WTC11 (cell line): ENCODE results near the gene PPIP5K2. TPM values are rescaled to one million over a fixed set of nuclear protein-coding genes. Genes with fewer than 3 reads are reported as not detected.

Experiments used
- CDX4 ChIP-seq: fragments of 250-450 bp; sonication (Bioruptor Pico); IDR thresholded peaks from 2 replicates; pipeline ENCODE4 v1.9.0; 2021; ENCODE audit warnings: moderate library complexity, mild to moderate bottlenecking, inconsistent platforms, borderline replicate concordance
- CREB1 ChIP-seq: sonication (generic); formaldehyde crosslinking; IDR thresholded peaks from 2 replicates; pipeline ENCODE4 v1.8.0; 2023; ENCODE audit warnings: mild to moderate bottlenecking, missing genetic modification reagents
- E2F5 ChIP-seq: sonication (generic); formaldehyde crosslinking; IDR thresholded peaks from 2 replicates; pipeline ENCODE4 v1.8.1; 2022; ENCODE audit warnings: mild to moderate bottlenecking, moderate library complexity, missing genetic modification reagents
- ELF4 ChIP-seq: sonication (generic); formaldehyde crosslinking; IDR thresholded peaks from 2 replicates; pipeline ENCODE4 v1.8.1; 2022; ENCODE audit warnings: low read depth, mild to moderate bottlenecking, moderate library complexity, missing genetic modification reagents
- ESRRA ChIP-seq: sonication (generic); formaldehyde crosslinking; IDR thresholded peaks from 2 replicates; pipeline ENCODE4 v1.8.1; 2022; ENCODE audit warnings: mild to moderate bottlenecking, missing genetic modification reagents, borderline replicate concordance
- ETV6 ChIP-seq: sonication (generic); formaldehyde crosslinking; IDR thresholded peaks from 2 replicates; pipeline ENCODE4 v1.8.1; 2022; ENCODE audit warnings: mild to moderate bottlenecking, missing genetic modification reagents
- FOXK1 ChIP-seq: sonication (generic); formaldehyde crosslinking; IDR thresholded peaks from 2 replicates; pipeline ENCODE4 v1.8.0; 2022; ENCODE audit warnings: mild to moderate bottlenecking, moderate library complexity, missing genetic modification reagents
- GRHL2 ChIP-seq: fragments of 250-450 bp; sonication (Bioruptor Pico); IDR thresholded peaks from 2 replicates; pipeline ENCODE4 v1.8.0; 2022; ENCODE audit warnings: mild to moderate bottlenecking, moderate library complexity; ENCODE audit not compliant: insufficient replicate concordance, severe bottlenecking
- GTF2I ChIP-seq: fragments of 250-450 bp; sonication (Bioruptor Pico); conservative IDR thresholded peaks from 2 replicates; pipeline ENCODE4 v1.4.0; 2021; ENCODE audit warnings: mild to moderate bottlenecking
- HMGA2 ChIP-seq: fragments of 250-450 bp; sonication (Bioruptor Pico); IDR thresholded peaks from 2 replicates; pipeline ENCODE4 v1.4.0; 2021; ENCODE audit warnings: mild to moderate bottlenecking, moderate library complexity
- JUN ChIP-seq: sonication (generic); formaldehyde crosslinking; IDR thresholded peaks from 2 replicates; pipeline ENCODE4 v1.8.0; 2023; ENCODE audit warnings: mild to moderate bottlenecking, missing genetic modification reagents
- NFYB ChIP-seq: sonication (generic); formaldehyde crosslinking; conservative IDR thresholded peaks from 2 replicates; pipeline ENCODE4 v1.8.0; 2022; ENCODE audit warnings: low read depth, missing genetic modification reagents
- OVOL2 ChIP-seq: fragments of 250-450 bp; sonication (Bioruptor Pico); IDR thresholded peaks from 2 replicates; pipeline ENCODE4 v1.9.0; 2021; ENCODE audit warnings: mild to moderate bottlenecking, borderline replicate concordance
- PRRX2 ChIP-seq: fragments of 250-450 bp; sonication (Bioruptor Pico); IDR thresholded peaks from 2 replicates; pipeline ENCODE4 v1.8.0; 2021; ENCODE audit warnings: mild to moderate bottlenecking
- SMAD3 ChIP-seq: sonication (generic); formaldehyde crosslinking; IDR thresholded peaks from 2 replicates; pipeline ENCODE4 v1.8.0; 2022; ENCODE audit warnings: missing genetic modification reagents, mild to moderate bottlenecking, borderline replicate concordance
- TEAD4 ChIP-seq: sonication (generic); formaldehyde crosslinking; IDR thresholded peaks from 2 replicates; pipeline ENCODE4 v1.8.0; 2022; ENCODE audit warnings: mild to moderate bottlenecking, missing genetic modification reagents
- ZMAT4 ChIP-seq: fragments of 250-450 bp; sonication (Bioruptor Pico); IDR thresholded peaks from 2 replicates; pipeline ENCODE4 v1.9.0; 2021; ENCODE audit warnings: mild to moderate bottlenecking
- ZNF219 ChIP-seq: sonication (generic); formaldehyde crosslinking; IDR thresholded peaks from 2 replicates; pipeline ENCODE4 v1.8.0; 2023; ENCODE audit warnings: missing genetic modification reagents, mild to moderate bottlenecking, borderline replicate concordance
- ZNF416 ChIP-seq: fragments of 250-450 bp; sonication (Bioruptor Pico); IDR thresholded peaks from 2 replicates; pipeline ENCODE4 v1.9.0; 2021; ENCODE audit warnings: mild to moderate bottlenecking, inconsistent platforms
- ZNF423 ChIP-seq: fragments of 250-450 bp; sonication (Bioruptor Pico); IDR thresholded peaks from 2 replicates; pipeline ENCODE4 v2.1.2; 2022; ENCODE audit warnings: mild to moderate bottlenecking, moderate library complexity
- total RNA-seq: library from RNA; stranded (reverse); gene quantifications from 3 replicates; pipeline ENCODE4 v1.2.3, GENCODE V29; 2021
- TF ChIP-seq, protein P1 (sequence below): sonication (generic); formaldehyde crosslinking; IDR thresholded peaks from 2 replicates; pipeline ENCODE4 v1.8.0; 2023; ENCODE audit warnings: missing genetic modification reagents
- TF ChIP-seq, protein P2 (sequence below): sonication (generic); formaldehyde crosslinking; IDR thresholded peaks from 2 replicates; pipeline ENCODE4 v1.8.1; 2022; ENCODE audit warnings: low read depth, missing genetic modification reagents, borderline replicate concordance
- TF ChIP-seq, protein P3 (sequence below): fragments of 250-450 bp; sonication (Bioruptor Pico); IDR thresholded peaks from 2 replicates; pipeline ENCODE4 v1.9.0; 2021; ENCODE audit warnings: mild to moderate bottlenecking
- TF ChIP-seq, protein P4 (sequence below): sonication (generic); formaldehyde crosslinking; IDR thresholded peaks from 2 replicates; pipeline ENCODE4 v1.8.1; 2022; ENCODE audit warnings: low read depth, mild to moderate bottlenecking, moderate library complexity, missing genetic modification reagents, borderline replicate concordance
- TF ChIP-seq, protein P5 (sequence below): sonication (generic); formaldehyde crosslinking; IDR thresholded peaks from 2 replicates; pipeline ENCODE4 v1.8.0; 2022; ENCODE audit warnings: missing genetic modification reagents
- TF ChIP-seq, protein P6 (sequence below): sonication (generic); formaldehyde crosslinking; IDR thresholded peaks from 2 replicates; pipeline ENCODE4 v1.8.1; 2023; ENCODE audit warnings: mild to moderate bottlenecking, missing genetic modification reagents, moderate library complexity

The PPIP5K2 gene
- total RNA-seq, 1 experiment from 2014 or later, result 67.6 TPM

GRCh38 chr5:103258957-103259704 is 139.0 kb downstream of the PPIP5K2 start (continued):
- TF ChIP-seq, protein P1, sequence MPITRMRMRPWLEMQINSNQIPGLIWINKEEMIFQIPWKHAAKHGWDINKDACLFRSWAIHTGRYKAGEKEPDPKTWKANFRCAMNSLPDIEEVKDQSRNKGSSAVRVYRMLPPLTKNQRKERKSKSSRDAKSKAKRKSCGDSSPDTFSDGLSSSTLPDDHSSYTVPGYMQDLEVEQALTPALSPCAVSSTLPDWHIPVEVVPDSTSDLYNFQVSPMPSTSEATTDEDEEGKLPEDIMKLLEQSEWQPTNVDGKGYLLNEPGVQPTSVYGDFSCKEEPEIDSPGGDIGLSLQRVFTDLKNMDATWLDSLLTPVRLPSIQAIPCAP (CRISPR knock-in tag), result no peak
- no peak for TF ChIP-seq ZNF416
- no peak for TF ChIP-seq NFYB (CRISPR knock-in tag)
- TF ChIP-seq CREB1 (CRISPR knock-in tag), result no peak
- peak; percentile 18 for TF ChIP-seq ETV6 (CRISPR knock-in tag)
- no peak for TF ChIP-seq GRHL2
- TF ChIP-seq ELF4, result 0 out of 2 replicates have a peak, but pooled peaks have one; percentile 6
- peak; percentile 14 for TF ChIP-seq JUN
- no peak for TF ChIP-seq ZMAT4
- TF ChIP-seq ESRRA, result peak; percentile 70; the same call in 1 of the 2 replicates
- no peak for TF ChIP-seq E2F5 (CRISPR knock-in tag)
- TF ChIP-seq CDX4 (CRISPR knock-in tag), result no peak
- TF ChIP-seq, protein P2, sequence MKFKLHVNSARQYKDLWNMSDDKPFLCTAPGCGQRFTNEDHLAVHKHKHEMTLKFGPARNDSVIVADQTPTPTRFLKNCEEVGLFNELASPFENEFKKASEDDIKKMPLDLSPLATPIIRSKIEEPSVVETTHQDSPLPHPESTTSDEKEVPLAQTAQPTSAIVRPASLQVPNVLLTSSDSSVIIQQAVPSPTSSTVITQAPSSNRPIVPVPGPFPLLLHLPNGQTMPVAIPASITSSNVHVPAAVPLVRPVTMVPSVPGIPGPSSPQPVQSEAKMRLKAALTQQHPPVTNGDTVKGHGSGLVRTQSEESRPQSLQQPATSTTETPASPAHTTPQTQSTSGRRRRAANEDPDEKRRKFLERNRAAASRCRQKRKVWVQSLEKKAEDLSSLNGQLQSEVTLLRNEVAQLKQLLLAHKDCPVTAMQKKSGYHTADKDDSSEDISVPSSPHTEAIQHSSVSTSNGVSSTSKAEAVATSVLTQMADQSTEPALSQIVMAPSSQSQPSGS (CRISPR knock-in tag), result no peak
- TF ChIP-seq GTF2I (CRISPR knock-in tag), result no peak
- TF ChIP-seq, protein P3, sequence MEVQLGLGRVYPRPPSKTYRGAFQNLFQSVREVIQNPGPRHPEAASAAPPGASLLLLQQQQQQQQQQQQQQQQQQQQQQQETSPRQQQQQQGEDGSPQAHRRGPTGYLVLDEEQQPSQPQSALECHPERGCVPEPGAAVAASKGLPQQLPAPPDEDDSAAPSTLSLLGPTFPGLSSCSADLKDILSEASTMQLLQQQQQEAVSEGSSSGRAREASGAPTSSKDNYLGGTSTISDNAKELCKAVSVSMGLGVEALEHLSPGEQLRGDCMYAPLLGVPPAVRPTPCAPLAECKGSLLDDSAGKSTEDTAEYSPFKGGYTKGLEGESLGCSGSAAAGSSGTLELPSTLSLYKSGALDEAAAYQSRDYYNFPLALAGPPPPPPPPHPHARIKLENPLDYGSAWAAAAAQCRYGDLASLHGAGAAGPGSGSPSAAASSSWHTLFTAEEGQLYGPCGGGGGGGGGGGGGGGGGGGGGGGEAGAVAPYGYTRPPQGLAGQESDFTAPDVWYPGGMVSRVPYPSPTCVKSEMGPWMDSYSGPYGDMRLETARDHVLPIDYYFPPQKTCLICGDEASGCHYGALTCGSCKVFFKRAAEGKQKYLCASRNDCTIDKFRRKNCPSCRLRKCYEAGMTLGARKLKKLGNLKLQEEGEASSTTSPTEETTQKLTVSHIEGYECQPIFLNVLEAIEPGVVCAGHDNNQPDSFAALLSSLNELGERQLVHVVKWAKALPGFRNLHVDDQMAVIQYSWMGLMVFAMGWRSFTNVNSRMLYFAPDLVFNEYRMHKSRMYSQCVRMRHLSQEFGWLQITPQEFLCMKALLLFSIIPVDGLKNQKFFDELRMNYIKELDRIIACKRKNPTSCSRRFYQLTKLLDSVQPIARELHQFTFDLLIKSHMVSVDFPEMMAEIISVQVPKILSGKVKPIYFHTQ (CRISPR knock-in tag), result no peak
- 0 out of 2 replicates have a peak, but pooled peaks have one; percentile 24 for TF ChIP-seq FOXK1 (CRISPR knock-in tag)
- TF ChIP-seq, protein P4, sequence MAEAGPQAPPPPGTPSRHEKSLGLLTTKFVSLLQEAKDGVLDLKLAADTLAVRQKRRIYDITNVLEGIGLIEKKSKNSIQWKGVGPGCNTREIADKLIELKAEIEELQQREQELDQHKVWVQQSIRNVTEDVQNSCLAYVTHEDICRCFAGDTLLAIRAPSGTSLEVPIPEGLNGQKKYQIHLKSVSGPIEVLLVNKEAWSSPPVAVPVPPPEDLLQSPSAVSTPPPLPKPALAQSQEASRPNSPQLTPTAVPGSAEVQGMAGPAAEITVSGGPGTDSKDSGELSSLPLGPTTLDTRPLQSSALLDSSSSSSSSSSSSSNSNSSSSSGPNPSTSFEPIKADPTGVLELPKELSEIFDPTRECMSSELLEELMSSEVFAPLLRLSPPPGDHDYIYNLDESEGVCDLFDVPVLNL (CRISPR knock-in tag), result 0 out of 2 replicates have a peak, but pooled peaks have one; percentile 43
- peak; percentile 27; the same call in 1 of the 2 replicates for TF ChIP-seq SMAD3 (CRISPR knock-in tag)
- TF ChIP-seq PRRX2 (CRISPR knock-in tag), result no peak
- TF ChIP-seq ZNF423 (CRISPR knock-in tag), result peak; percentile 84
- TF ChIP-seq, protein P5, sequence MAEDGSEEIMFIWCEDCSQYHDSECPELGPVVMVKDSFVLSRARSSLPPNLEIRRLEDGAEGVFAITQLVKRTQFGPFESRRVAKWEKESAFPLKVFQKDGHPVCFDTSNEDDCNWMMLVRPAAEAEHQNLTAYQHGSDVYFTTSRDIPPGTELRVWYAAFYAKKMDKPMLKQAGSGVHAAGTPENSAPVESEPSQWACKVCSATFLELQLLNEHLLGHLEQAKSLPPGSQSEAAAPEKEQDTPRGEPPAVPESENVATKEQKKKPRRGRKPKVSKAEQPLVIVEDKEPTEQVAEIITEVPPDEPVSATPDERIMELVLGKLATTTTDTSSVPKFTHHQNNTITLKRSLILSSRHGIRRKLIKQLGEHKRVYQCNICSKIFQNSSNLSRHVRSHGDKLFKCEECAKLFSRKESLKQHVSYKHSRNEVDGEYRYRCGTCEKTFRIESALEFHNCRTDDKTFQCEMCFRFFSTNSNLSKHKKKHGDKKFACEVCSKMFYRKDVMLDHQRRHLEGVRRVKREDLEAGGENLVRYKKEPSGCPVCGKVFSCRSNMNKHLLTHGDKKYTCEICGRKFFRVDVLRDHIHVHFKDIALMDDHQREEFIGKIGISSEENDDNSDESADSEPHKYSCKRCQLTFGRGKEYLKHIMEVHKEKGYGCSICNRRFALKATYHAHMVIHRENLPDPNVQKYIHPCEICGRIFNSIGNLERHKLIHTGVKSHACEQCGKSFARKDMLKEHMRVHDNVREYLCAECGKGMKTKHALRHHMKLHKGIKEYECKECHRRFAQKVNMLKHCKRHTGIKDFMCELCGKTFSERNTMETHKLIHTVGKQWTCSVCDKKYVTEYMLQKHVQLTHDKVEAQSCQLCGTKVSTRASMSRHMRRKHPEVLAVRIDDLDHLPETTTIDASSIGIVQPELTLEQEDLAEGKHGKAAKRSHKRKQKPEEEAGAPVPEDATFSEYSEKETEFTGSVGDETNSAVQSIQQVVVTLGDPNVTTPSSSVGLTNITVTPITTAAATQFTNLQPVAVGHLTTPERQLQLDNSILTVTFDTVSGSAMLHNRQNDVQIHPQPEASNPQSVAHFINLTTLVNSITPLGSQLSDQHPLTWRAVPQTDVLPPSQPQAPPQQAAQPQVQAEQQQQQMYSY (CRISPR knock-in tag), result peak; percentile 50
- TF ChIP-seq TEAD4 (CRISPR knock-in tag), result no peak
- TF ChIP-seq, protein P6, sequence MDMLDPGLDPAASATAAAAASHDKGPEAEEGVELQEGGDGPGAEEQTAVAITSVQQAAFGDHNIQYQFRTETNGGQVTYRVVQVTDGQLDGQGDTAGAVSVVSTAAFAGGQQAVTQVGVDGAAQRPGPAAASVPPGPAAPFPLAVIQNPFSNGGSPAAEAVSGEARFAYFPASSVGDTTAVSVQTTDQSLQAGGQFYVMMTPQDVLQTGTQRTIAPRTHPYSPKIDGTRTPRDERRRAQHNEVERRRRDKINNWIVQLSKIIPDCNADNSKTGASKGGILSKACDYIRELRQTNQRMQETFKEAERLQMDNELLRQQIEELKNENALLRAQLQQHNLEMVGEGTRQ, result no peak
- no peak for TF ChIP-seq OVOL2
- TF ChIP-seq ZNF219, result 0 out of 2 replicates have a peak, but pooled peaks have one; percentile 14
- TF ChIP-seq HMGA2, result no peak
